A673 (cell line): ENCODE results near the gene SLC22A1. TPM values are rescaled to one million over a fixed set of nuclear protein-coding genes. Genes with fewer than 3 reads are reported as not detected.

Source experiments
- BruUV-seq: library from RNA; stranded (reverse); fragments of 400-500 nt; replicated peaks from 2 replicates; lab custom pipeline; 2021; lab: Mats Ljungman, UMichigan
- CTCF ChIA-PET: fragments of 300-600 bp; sonication (Branson Sonifier 250); formaldehyde crosslinking; loops from one replicate; lab custom pipeline; 2022; ENCODE audit warnings: antibody characterized with exemption; lab: Charles Lee
- POLR2A ChIA-PET: fragments of 300-600 bp; sonication (Branson Sonifier 250); formaldehyde crosslinking; loops from one replicate; lab custom pipeline; 2022; ENCODE audit warnings: antibody characterized with exemption; ENCODE audit not compliant: low non-redundant PET; lab: Charles Lee
- DNase-seq: peaks from one replicate; pipeline ENCODE4 v3.0.0-alpha.2; 2015; ENCODE audit warnings: low spot score
- H3K27ac ChIP-seq: fragments of 200-600 bp; sonication (generic); 2 replicates; pipeline ENCODE4 v1.5.1; 2016; ENCODE audit warnings: mixed run types, low read depth, mild to moderate bottlenecking, mixed read lengths, antibody characterized with exemption, low read length; ENCODE audit not compliant: poor library complexity, severe bottlenecking
- H3K27me3 ChIP-seq: fragments of 200-600 bp; sonication (generic); replicated peaks from 2 replicates; pipeline ENCODE4 v1.6.1; 2017; ENCODE audit warnings: mixed run types, low read depth, mild to moderate bottlenecking, mixed read lengths, antibody characterized with exemption, low read length; ENCODE audit not compliant: insufficient read depth, poor library complexity
- H3K36me3 ChIP-seq: fragments of 200-600 bp; sonication (generic); 2 replicates; pipeline ENCODE4 v1.6.1; 2016; ENCODE audit warnings: mixed run types, mild to moderate bottlenecking, mixed read lengths, antibody characterized with exemption, low read length; ENCODE audit not compliant: insufficient read depth, poor library complexity, severe bottlenecking
- H3K4me1 ChIP-seq: fragments of 200-600 bp; sonication (generic); 2 replicates; pipeline ENCODE4 v1.6.1; 2017; ENCODE audit warnings: mixed run types, mild to moderate bottlenecking, mixed read lengths, antibody characterized with exemption, low read length; ENCODE audit not compliant: insufficient read depth, poor library complexity, severe bottlenecking
- H3K4me3 ChIP-seq: fragments of 200-600 bp; sonication (generic); 2 replicates; pipeline ENCODE4 v1.5.1; 2016; ENCODE audit warnings: low read depth, mixed run types, mild to moderate bottlenecking, mixed read lengths, low read length; ENCODE audit not compliant: poor library complexity, severe bottlenecking
- H3K9me3 ChIP-seq: fragments of 200-600 bp; sonication (generic); 2 replicates; pipeline ENCODE4 v1.6.1; 2016; ENCODE audit warnings: mixed run types, low read depth, mild to moderate bottlenecking, mixed read lengths, antibody characterized with exemption, low read length; ENCODE audit not compliant: poor library complexity, severe bottlenecking
- EZH2 ChIP-seq: fragments of 200-600 bp; sonication (generic); IDR thresholded peaks from 2 replicates; pipeline ENCODE4 v1.6.1; 2017; ENCODE audit warnings: borderline replicate concordance, low read depth, mild to moderate bottlenecking, mixed read lengths, antibody characterized with exemption, low read length; ENCODE audit not compliant: poor library complexity, severe bottlenecking
- intact Hi-C: fragments of 100-400 bp; cut with micrococcal nuclease; formaldehyde crosslinking; loops from one replicate; pipeline ENCODE4 v1.10.0; 2022; ENCODE audit not compliant: unreplicated experiment
- total RNA-seq: library from RNA; stranded (reverse); gene quantifications from 2 replicates; pipeline ENCODE4 v1.2.3, GENCODE V29; 2021
- TF ChIP-seq, protein P1 (sequence below): fragments of 300-800, 200-600 bp; sonication (generic); conservative IDR thresholded peaks from 2 replicates; pipeline ENCODE4 v1.5.1; 2017; ENCODE audit warnings: low read depth, mild to moderate bottlenecking, antibody characterized with exemption, low read length, moderate library complexity, mixed read lengths

SLC22A1 gene
- total RNA-seq, 1 experiment from 2014 or later, result 3.3 TPM

DNA sequence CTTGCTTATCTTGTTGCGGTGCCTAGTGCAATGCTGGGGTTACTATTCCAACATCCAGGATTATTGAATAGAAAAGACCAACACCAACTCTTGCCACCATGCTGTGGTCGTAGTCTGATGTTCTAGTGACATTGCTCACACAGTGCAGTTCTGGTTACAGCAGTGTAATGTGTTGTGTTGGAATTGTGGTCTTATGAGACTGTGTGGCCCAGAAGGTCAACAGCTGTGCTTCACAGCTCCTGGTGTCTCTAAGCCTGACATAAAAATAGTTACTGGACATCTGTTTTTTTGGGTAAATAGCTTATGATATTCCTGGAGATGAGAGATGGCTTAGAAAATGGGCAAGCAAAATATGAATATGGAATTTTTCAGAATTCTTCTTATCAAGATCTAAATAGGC, 79.4 kb downstream of the SLC22A1 start:
- H3K4me1 ChIP-seq, result no peaks in the 10 kb centered on the region
- no peak overlapping the region for H3K4me3 ChIP-seq
- DNase-seq, result no peak
- BruUV-seq, result no TSS peak
- ChIA-PET CTCF (no interaction called here), POLR2A (no interaction called here)
- TF ChIP-seq EZH2, result no peak
- TF ChIP-seq, protein P1, sequence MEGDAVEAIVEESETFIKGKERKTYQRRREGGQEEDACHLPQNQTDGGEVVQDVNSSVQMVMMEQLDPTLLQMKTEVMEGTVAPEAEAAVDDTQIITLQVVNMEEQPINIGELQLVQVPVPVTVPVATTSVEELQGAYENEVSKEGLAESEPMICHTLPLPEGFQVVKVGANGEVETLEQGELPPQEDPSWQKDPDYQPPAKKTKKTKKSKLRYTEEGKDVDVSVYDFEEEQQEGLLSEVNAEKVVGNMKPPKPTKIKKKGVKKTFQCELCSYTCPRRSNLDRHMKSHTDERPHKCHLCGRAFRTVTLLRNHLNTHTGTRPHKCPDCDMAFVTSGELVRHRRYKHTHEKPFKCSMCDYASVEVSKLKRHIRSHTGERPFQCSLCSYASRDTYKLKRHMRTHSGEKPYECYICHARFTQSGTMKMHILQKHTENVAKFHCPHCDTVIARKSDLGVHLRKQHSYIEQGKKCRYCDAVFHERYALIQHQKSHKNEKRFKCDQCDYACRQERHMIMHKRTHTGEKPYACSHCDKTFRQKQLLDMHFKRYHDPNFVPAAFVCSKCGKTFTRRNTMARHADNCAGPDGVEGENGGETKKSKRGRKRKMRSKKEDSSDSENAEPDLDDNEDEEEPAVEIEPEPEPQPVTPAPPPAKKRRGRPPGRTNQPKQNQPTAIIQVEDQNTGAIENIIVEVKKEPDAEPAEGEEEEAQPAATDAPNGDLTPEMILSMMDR, result no peak
- H3K9me3 ChIP-seq, result no peaks in the 10 kb centered on the region
- H3K27ac ChIP-seq, result no peak overlapping the region
- H3K27me3 ChIP-seq, result no peaks in the 10 kb centered on the region
- no peaks in the 10 kb centered on the region for H3K36me3 ChIP-seq
- intact Hi-C loops, result no loop called here

GRCh38 chr6:160202411-160202810, 80.8 kb downstream of the SLC22A1 start:
- H3K9me3 ChIP-seq, result no peaks in the 10 kb centered on the region
- ChIA-PET POLR2A (no interaction called here), CTCF (interaction anchor here (0.7 kb wide), 1 partner anchor 1971 kb away, joined by 3 read pairs; no protein-coding TSS in a partner anchor)
- no peak for TF ChIP-seq EZH2
- TF ChIP-seq, protein P1, result no peak
- intact Hi-C loops, result no loop called here
- H3K4me3 ChIP-seq, result no peak overlapping the region
- DNase-seq, result no peak
- no TSS peak for BruUV-seq
- no peak overlapping the region for H3K27ac ChIP-seq
- H3K4me1 ChIP-seq, result no peaks in the 10 kb centered on the region
- no peaks in the 10 kb centered on the region for H3K27me3 ChIP-seq
- no peaks in the 10 kb centered on the region for H3K36me3 ChIP-seq

- TF ChIP-seq, protein P1, result no peak
- no peak for TF ChIP-seq EZH2
- no TSS peak for BruUV-seq
- intact Hi-C loops, result no loop called here
- Histone ChIP-seq H3K4me1 (no peaks in the 10 kb centered on the region), H3K36me3 (no peaks in the 10 kb centered on the region), H3K27me3 (no peaks in the 10 kb centered on the region), H3K4me3 (no peak overlapping the region), H3K9me3 (no peaks in the 10 kb centered on the region), H3K27ac (no peak overlapping the region)
- DNase-seq, result no peak
- POLR2A ChIA-PET, result no interaction called here
- CTCF ChIA-PET, result no interaction called here
Measured at GRCh38 chr6:160203076-160203475, 81.5 kb downstream of the SLC22A1 start.
